Esophagus muscularis mucosa (tissue), 3 donors: Measurements from ENCODE around the gene PRKCD.

ENCODE experiments used
- POLR2AphosphoS5 ChIP-seq, 2 donors: sonication (generic); formaldehyde crosslinking; IDR thresholded peaks; one replicate each; pipeline ENCODE4 v1.6.1; 2017; ENCODE audit warnings: antibody characterized with exemption in 2 of 2
- TF ChIP-seq, protein P1 (sequence below), 3 experiments: fragments of 200-600 bp in 2 of 3; fragments of 450-650 bp in 1 of 3; sonication (generic) in 2 of 3; IDR thresholded peaks; one replicate each; pipeline ENCODE4 v1.5.1; 2017 to 2019; ENCODE audit warnings: antibody characterized with exemption in 3 of 3, mild to moderate bottlenecking in 2 of 3, moderate library complexity in 1 of 3

DNA sequence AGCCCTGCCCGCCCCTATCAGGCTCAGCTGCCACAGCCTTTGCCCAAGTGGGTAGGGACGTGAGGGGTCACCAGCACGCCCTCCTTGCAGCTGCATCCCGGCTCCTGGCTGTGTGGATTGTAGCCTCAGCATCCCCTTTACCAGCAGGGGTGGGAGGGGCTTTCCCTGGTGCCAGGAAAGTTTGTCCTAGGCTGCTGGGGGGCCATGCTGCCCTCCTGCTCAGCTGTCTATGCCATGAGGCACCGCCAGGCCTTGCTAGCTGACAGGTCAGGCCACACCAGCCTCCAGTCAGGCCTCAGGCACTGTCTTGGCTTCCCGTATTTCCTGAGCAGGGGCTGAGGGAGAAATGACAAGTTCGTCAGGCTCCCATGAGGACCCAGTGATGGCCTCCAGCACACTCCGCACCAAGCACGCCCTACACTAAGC, 62.5 kb downstream of the PRKCD start:
- TF ChIP-seq, protein P1, sequence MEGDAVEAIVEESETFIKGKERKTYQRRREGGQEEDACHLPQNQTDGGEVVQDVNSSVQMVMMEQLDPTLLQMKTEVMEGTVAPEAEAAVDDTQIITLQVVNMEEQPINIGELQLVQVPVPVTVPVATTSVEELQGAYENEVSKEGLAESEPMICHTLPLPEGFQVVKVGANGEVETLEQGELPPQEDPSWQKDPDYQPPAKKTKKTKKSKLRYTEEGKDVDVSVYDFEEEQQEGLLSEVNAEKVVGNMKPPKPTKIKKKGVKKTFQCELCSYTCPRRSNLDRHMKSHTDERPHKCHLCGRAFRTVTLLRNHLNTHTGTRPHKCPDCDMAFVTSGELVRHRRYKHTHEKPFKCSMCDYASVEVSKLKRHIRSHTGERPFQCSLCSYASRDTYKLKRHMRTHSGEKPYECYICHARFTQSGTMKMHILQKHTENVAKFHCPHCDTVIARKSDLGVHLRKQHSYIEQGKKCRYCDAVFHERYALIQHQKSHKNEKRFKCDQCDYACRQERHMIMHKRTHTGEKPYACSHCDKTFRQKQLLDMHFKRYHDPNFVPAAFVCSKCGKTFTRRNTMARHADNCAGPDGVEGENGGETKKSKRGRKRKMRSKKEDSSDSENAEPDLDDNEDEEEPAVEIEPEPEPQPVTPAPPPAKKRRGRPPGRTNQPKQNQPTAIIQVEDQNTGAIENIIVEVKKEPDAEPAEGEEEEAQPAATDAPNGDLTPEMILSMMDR (IDR thresholded peaks at IDR 0.05), result no peak
- TF ChIP-seq POLR2AphosphoS5 (IDR thresholded peaks at IDR 0.05), result no peak
